ENCODE results near the gene FAM50B.

FAM50B gene

GRCh38 chr6:3895312-3895653 lies 46.1 kb downstream of the FAM50B start:
- TF ChIP-seq CTCF (IDR thresholded peaks at IDR 0.05), result no peak

- no peak for TF ChIP-seq CTCF (IDR thresholded peaks at IDR 0.05)
These were observed 46.6 kb downstream of the FAM50B start for GRCh38 chr6:3895805-3896204.

- no peak for TF ChIP-seq CTCF (IDR thresholded peaks at IDR 0.05)
These were observed 49.3 kb downstream of the FAM50B start for GRCh38 chr6:3898265-3898994.

- no peak for TF ChIP-seq CTCF (IDR thresholded peaks at IDR 0.05)
These were observed 49.9 kb downstream of the FAM50B start for GRCh38 chr6:3899061-3899460.

GRCh38 chr6:3899970-3900439 lies 50.8 kb downstream of the FAM50B start:
- no peak for TF ChIP-seq CTCF (IDR thresholded peaks at IDR 0.05)

All from LNCAP (cell line).